Measurements from ENCODE around the gene SPINK14. TPM values are rescaled to one million over a fixed set of nuclear protein-coding genes. Genes with fewer than 3 reads are reported as not detected.

Gene SPINK14
- not detected in 5 replicates for total RNA-seq (2022; extraction: Qiagen RNA extraction; ENCODE audit: low read depth)

GRCh38 chr5:148168246-148168645 is at the start of gene SPINK14:
TSS of gene SPINK14 (plus strand) at chr5:148168546. CDS start at chr5:148169733, 1,187 bp downstream.

GRCh38 chr5:148202531-148203203 is 34.3 kb downstream of the SPINK14 start, which contains the start of gene SPINK6:
TSS of gene SPINK6 (plus strand) at chr5:148203042. CDS start at chr5:148203097, 55 bp downstream.

Other genes with a start within 250 kb of the SPINK14 start
- gene SPINK5, start 104.6 kb upstream of the SPINK14 start, total RNA-seq (2022; extraction: Qiagen RNA extraction; ENCODE audit: low read depth), result not detected in 5 replicates
- gene SPINK6, start 34.5 kb downstream of the SPINK14 start, total RNA-seq (2022; extraction: Qiagen RNA extraction; ENCODE audit: low read depth), result 0.26 to 1.4 TPM (median 0.37 TPM) in 5 replicates
- not detected in 5 replicates for gene MARCOL, start 70.0 kb downstream of the SPINK14 start, total RNA-seq (2022; extraction: Qiagen RNA extraction; ENCODE audit: low read depth)
- gene SPINK13, start 100.2 kb downstream of the SPINK14 start, total RNA-seq (2022; extraction: Qiagen RNA extraction; ENCODE audit: low read depth), result not detected in 5 replicates
- not detected in 5 replicates for gene SPINK7, start 143.9 kb downstream of the SPINK14 start, total RNA-seq (2022; extraction: Qiagen RNA extraction; ENCODE audit: low read depth)
- not detected in 5 replicates for gene SPINK9, start 167.0 kb downstream of the SPINK14 start, total RNA-seq (2022; extraction: Qiagen RNA extraction; ENCODE audit: low read depth)
- gene FBXO38, start 215.4 kb downstream of the SPINK14 start, total RNA-seq (2022; extraction: Qiagen RNA extraction; ENCODE audit: low read depth), result 16.1 to 24.6 TPM (median 17.8 TPM) in 5 replicates